Colonic mucosa (tissue), 4 donors: ENCODE measurements around the gene PPP1CB. TPM values are rescaled to one million over a fixed set of nuclear protein-coding genes. Genes with fewer than 3 reads are reported as not detected.

Source experiments
- DNase-seq: peaks from one replicate; pipeline ENCODE4 v3.0.0-alpha.2; 2020
- H3K27ac ChIP-seq: fragments of 200-600 bp; one replicate; pipeline ENCODE4 v1.8.0; 2021
- H3K27me3 ChIP-seq: fragments of 200-600 bp; one replicate; pipeline ENCODE4 v1.8.0; 2021
- H3K36me3 ChIP-seq: fragments of 200-600 bp; one replicate; pipeline ENCODE4 v1.8.0; 2021
- H3K4me1 ChIP-seq: fragments of 200-600 bp; one replicate; pipeline ENCODE4 v1.8.0; 2021; ENCODE audit warnings: mild to moderate bottlenecking
- H3K4me3 ChIP-seq: fragments of 200-600 bp; one replicate; pipeline ENCODE4 v1.8.0; 2021
- H3K9ac ChIP-seq, 2 donors: one replicate each; pipeline ENCODE4 v1.7.0; 2013; ENCODE audit warnings: control low read depth in 2 of 2, low read depth in 2 of 2, low read length in 2 of 2
- H3K9me3 ChIP-seq: fragments of 200-600 bp; one replicate; pipeline ENCODE4 v1.8.0; 2021
- intact Hi-C: fragments of 100-400 bp; cut with DNase I; formaldehyde crosslinking; loops from one replicate; pipeline ENCODE4 v1.14.1; 2022
- total RNA-seq, 2 donors: library from RNA; stranded (reverse); fragmentation: NEBNext Ultra II Directional in 1 of 2; extraction: Animal tissue kit (Norgen Biotek cat#: 25700) in 1 of 2; gene quantifications; one replicate each; pipeline ENCODE4 v1.2.1, GENCODE V29; 2021
- TF ChIP-seq, protein P1 (sequence below): fragments of 200-600 bp; IDR thresholded peaks from one replicate; pipeline ENCODE4 v1.8.0; 2022; ENCODE audit warnings: antibody characterized with exemption, mild to moderate bottlenecking
- donor health status: healthy.
- donor health status: DM: no; HTN: no; CAD: no.
- donor health status: DM: no; HTN: no; CAD: no.

Gene PPP1CB
- 100 to 1,000 TPM; 273 to 478 TPM for total RNA-seq

- TF ChIP-seq, protein P1, sequence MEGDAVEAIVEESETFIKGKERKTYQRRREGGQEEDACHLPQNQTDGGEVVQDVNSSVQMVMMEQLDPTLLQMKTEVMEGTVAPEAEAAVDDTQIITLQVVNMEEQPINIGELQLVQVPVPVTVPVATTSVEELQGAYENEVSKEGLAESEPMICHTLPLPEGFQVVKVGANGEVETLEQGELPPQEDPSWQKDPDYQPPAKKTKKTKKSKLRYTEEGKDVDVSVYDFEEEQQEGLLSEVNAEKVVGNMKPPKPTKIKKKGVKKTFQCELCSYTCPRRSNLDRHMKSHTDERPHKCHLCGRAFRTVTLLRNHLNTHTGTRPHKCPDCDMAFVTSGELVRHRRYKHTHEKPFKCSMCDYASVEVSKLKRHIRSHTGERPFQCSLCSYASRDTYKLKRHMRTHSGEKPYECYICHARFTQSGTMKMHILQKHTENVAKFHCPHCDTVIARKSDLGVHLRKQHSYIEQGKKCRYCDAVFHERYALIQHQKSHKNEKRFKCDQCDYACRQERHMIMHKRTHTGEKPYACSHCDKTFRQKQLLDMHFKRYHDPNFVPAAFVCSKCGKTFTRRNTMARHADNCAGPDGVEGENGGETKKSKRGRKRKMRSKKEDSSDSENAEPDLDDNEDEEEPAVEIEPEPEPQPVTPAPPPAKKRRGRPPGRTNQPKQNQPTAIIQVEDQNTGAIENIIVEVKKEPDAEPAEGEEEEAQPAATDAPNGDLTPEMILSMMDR = no peak
- H3K9me3 ChIP-seq = no peaks in the 10 kb centered on the region
- peak within 1 kb of the TSS; percentile 97 to 100 for H3K9ac ChIP-seq
- intact Hi-C loops = loop anchor here (5.0 to 10.0 kb wide), 3 partner anchors 129 to 187 kb away; no protein-coding TSS in a partner anchor
- H3K36me3 ChIP-seq = no peaks in the 10 kb centered on the region
- peak within 1 kb of the TSS; percentile 73 for H3K4me3 ChIP-seq
- H3K4me1 ChIP-seq = peaks cover 6% of the 10 kb centered on the region
- H3K27ac ChIP-seq = peak within 1 kb of the TSS; percentile 95
- H3K27me3 ChIP-seq = no peaks in the 10 kb centered on the region
- DNase-seq = peak; percentile 93
Measured at GRCh38 chr2:28751252-28751955, at the start of gene PPP1CB. PPP1CB (plus strand) TSS chr2:28751830; CDS start chr2:28752125, 295 bp downstream.

GRCh38 chr2:28702415-28702861 lies 49.2 kb upstream of the PPP1CB start:
- no peaks in the 10 kb centered on the region for H3K27me3 ChIP-seq
- no peak overlapping the region for H3K9ac ChIP-seq
- intact Hi-C loops = no loop called here
- no peaks in the 10 kb centered on the region for H3K4me1 ChIP-seq
- DNase-seq = no peak
- no peaks in the 10 kb centered on the region for H3K36me3 ChIP-seq
- no peak overlapping the region for H3K4me3 ChIP-seq
- TF ChIP-seq, protein P1 = no peak
- H3K9me3 ChIP-seq = no peaks in the 10 kb centered on the region
- H3K27ac ChIP-seq = no peak overlapping the region

GRCh38 chr2:28702878-28703277 lies 48.8 kb upstream of the PPP1CB start:
- H3K27ac ChIP-seq = no peak overlapping the region
- intact Hi-C loops = no loop called here
- H3K4me1 ChIP-seq = no peaks in the 10 kb centered on the region
- H3K36me3 ChIP-seq = no peaks in the 10 kb centered on the region
- TF ChIP-seq, protein P1 = no peak
- no peak overlapping the region for H3K9ac ChIP-seq
- no peak for DNase-seq
- no peak overlapping the region for H3K4me3 ChIP-seq
- H3K27me3 ChIP-seq = no peaks in the 10 kb centered on the region
- no peaks in the 10 kb centered on the region for H3K9me3 ChIP-seq

DNA sequence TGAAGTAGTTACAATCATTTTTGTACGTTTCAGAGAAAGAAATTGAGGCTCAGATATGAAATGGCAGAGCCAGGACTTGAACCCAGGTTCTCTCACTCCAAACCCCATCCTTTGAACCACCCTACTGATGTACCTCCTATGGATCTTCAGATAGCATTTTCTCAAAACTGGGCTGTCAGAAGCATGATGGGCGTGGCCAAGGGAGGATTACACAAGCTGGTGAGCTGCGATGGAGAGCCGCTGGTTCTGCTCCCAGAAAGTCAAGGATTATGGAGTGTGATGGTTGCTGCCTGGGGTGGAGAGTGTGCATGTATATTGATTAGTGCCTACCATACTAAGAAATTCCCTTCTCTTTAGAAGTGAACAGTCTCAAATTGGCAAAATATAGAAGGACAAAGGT lies 47.0 kb upstream of the PPP1CB start:
- no peak overlapping the region for H3K4me3 ChIP-seq
- H3K4me1 ChIP-seq = peaks cover 3% of the 10 kb centered on the region
- DNase-seq = no peak
- no peaks in the 10 kb centered on the region for H3K36me3 ChIP-seq
- H3K9ac ChIP-seq = no peak overlapping the region
- H3K9me3 ChIP-seq = no peaks in the 10 kb centered on the region
- no peaks in the 10 kb centered on the region for H3K27me3 ChIP-seq
- H3K27ac ChIP-seq = no peak overlapping the region
- TF ChIP-seq, protein P1 = no peak
- intact Hi-C loops = no loop called here

DNA sequence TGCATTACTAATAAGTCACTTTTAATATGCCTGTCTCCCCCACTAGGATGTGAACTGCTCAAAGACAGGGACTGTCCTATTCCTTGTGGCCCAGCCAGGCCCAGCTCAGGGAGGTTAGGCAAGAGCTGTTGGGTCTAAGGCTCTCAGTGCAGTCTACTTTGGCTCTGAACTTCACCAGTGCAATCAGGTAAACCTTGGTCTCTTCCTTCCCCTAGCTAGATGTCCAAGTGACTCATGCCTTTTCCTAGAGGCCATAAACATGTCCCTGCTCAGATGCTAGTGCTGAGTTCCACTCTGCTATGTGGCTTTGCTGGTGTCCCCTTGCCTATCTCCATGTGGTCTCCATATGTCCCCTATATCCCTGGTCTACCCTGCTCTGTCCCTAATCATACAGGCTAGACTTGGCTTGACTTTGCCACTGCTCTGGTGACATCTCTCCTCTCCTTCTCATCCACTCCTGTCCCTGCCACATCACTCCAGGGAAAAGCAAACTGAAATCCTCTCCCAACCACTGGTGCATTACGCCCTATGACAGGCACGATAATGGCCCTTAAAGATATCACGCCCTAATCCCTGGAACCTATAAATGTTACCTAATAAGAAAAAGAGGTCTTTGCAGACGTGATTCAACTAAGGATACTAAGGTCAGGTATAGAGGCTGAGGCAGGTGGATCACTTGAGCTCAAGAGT lies 45.7 kb upstream of the PPP1CB start:
- Histone ChIP-seq H3K9me3 (no peaks in the 10 kb centered on the region), H3K36me3 (no peaks in the 10 kb centered on the region), H3K4me1 (peaks cover 3% of the 10 kb centered on the region), H3K9ac (no peak overlapping the region), H3K27me3 (no peaks in the 10 kb centered on the region), H3K4me3 (no peak overlapping the region), H3K27ac (no peak overlapping the region)
- intact Hi-C loops = no loop called here
- TF ChIP-seq, protein P1 = no peak
- no peak for DNase-seq
